CD4-positive, alpha-beta T cell treated with Interleukin-1 beta for 1 hour (primary cell): Measurements from ENCODE around the gene LEFTY2.
A peak's percentile ranks its signal among the peaks of the same experiment; 100 is the strongest.
"Not testable (repeated sequence)": the region's sequence is repeated elsewhere in the genome, so short reads cannot be mapped to it uniquely, and the experiment has no call there.

ENCODE experiments used
- DNase-seq, 2 donors: peaks; one replicate each; pipeline ENCODE4 v3.0.0-alpha.2; 2020 to 2022

Gene LEFTY2

GRCh38 chr1:225941187-225941941, at the start of gene LEFTY2:
TSS of gene LEFTY2 (minus strand) at chr1:225941220. CDS start at chr1:225941140, 80 bp downstream.
- no peak for DNase-seq

- DNase-seq = peak in 1 of 2 donors; percentile 55
These were observed 46.7 kb upstream of the LEFTY2 start for GRCh38 chr1:225987491-225988316.

- DNase-seq = no peak
These were observed 40.7 kb upstream of the LEFTY2 start for GRCh38 chr1:225981714-225982113.

- DNase-seq = no peak
These were observed 39.2 kb upstream of the LEFTY2 start for GRCh38 chr1:225980005-225980836.

GRCh38 chr1:225979421-225979820, 38.4 kb upstream of the LEFTY2 start:
- DNase-seq = no peak

GRCh38 chr1:225977937-225978748, 37.1 kb upstream of the LEFTY2 start:
- DNase-seq = peak in 1 of 2 donors; percentile 43

- DNase-seq = not testable (repeated sequence)
These were observed 34.1 kb upstream of the LEFTY2 start for GRCh38 chr1:225975146-225975545.

GRCh38 chr1:225974454-225974853, 33.4 kb upstream of the LEFTY2 start:
- no peak for DNase-seq

- DNase-seq = no peak
These were observed 32.1 kb upstream of the LEFTY2 start for GRCh38 chr1:225973158-225973557.

GRCh38 chr1:225972344-225973152, 31.5 kb upstream of the LEFTY2 start:
- no peak for DNase-seq

GRCh38 chr1:225970592-225971157, 29.7 kb upstream of the LEFTY2 start:
- DNase-seq = not testable (repeated sequence)

- DNase-seq = not testable (repeated sequence)
These were observed 28.7 kb upstream of the LEFTY2 start for GRCh38 chr1:225969751-225970150.

GRCh38 chr1:225965231-225965630, 24.2 kb upstream of the LEFTY2 start:
- DNase-seq = no peak

- no peak for DNase-seq
These were observed 22.9 kb upstream of the LEFTY2 start for GRCh38 chr1:225963735-225964530.

GRCh38 chr1:225962440-225962975, 21.5 kb upstream of the LEFTY2 start:
- peak; percentile 47 to 52 for DNase-seq

GRCh38 chr1:225961659-225962439, 20.8 kb upstream of the LEFTY2 start:
- no peak for DNase-seq

GRCh38 chr1:225958041-225958440, 17.0 kb upstream of the LEFTY2 start:
- DNase-seq = no peak

- no peak for DNase-seq
These were observed 13.7 kb upstream of the LEFTY2 start for GRCh38 chr1:225954753-225955152.

- no peak for DNase-seq
These were observed 12.3 kb upstream of the LEFTY2 start for GRCh38 chr1:225953315-225953714.
